HEK293 (cell line): ENCODE measurements around the gene PNLDC1.

ENCODE experiments used
- CTCF ChIA-PET: fragments of 350-600 bp; formaldehyde crosslinking; extraction: SDS; loops from one replicate; lab custom pipeline; 2021; ENCODE audit warnings: antibody characterized with exemption; lab: Yijun Ruan, JAX
- POLR2A ChIA-PET: fragments of 300-600 bp; formaldehyde crosslinking; extraction: SDS; loops from one replicate; lab custom pipeline; 2020; ENCODE audit warnings: antibody characterized with exemption, inconsistent platforms; lab: Yijun Ruan, JAX
- H3K27ac ChIP-seq: fragments of 200-500 bp; sonication (Bioruptor generic); 2 replicates; pipeline ENCODE4 v1.5.1; 2014; ENCODE audit warnings: low read depth, low read length, control low read depth, inconsistent platforms; ENCODE audit errors: extremely low read depth
- H3K36me3 ChIP-seq, 2 experiments: fragments of 200-500 bp in 1 of 2; sonication (Bioruptor generic) in 1 of 2; 1 replicate in 1 of 2; 2 replicates in 1 of 2; pipeline ENCODE4 v1.5.1; 2014 to 2017; ENCODE audit warnings: inconsistent platforms in 2 of 2, low read length in 2 of 2; ENCODE audit not compliant: control insufficient read depth in 2 of 2, insufficient read depth in 1 of 2
- H3K4me1 ChIP-seq: fragments of 200-500 bp; sonication (Bioruptor generic); 2 replicates; pipeline ENCODE4 v1.5.1; 2014; ENCODE audit warnings: mild to moderate bottlenecking, low read length, inconsistent platforms; ENCODE audit not compliant: control insufficient read depth, insufficient read depth
- H3K4me3 ChIP-seq: 2 replicates; pipeline ENCODE4 v1.5.1; 2011; ENCODE audit warnings: low read depth, mild to moderate bottlenecking, control low read depth, low read length, moderate library complexity
- H3K9me3 ChIP-seq: fragments of 200-500 bp; sonication (Bioruptor generic); 2 replicates; pipeline ENCODE4 v1.5.1; 2014; ENCODE audit warnings: low read depth, low read length, inconsistent platforms; ENCODE audit not compliant: control insufficient read depth, insufficient read depth
- EGR2 ChIP-seq: fragments of 450-650 bp; formaldehyde crosslinking; IDR thresholded peaks from 2 replicates; pipeline ENCODE4 v1.5.1; 2016; ENCODE audit warnings: low read depth, missing biosample characterization, missing genetic modification characterization
- IKZF3 ChIP-seq: fragments of 450-650 bp; IDR thresholded peaks from 2 replicates; pipeline ENCODE4 v1.5.0; 2018; ENCODE audit warnings: missing biosample characterization, mild to moderate bottlenecking, missing genetic modification characterization, moderate library complexity
- SP7 ChIP-seq: fragments of 450-650 bp; formaldehyde crosslinking; IDR thresholded peaks from 2 replicates; pipeline ENCODE4 v1.5.1; 2016; ENCODE audit warnings: missing biosample characterization, missing genetic modification characterization
- ZNF366 ChIP-seq: fragments of 450-650 bp; formaldehyde crosslinking; conservative IDR thresholded peaks from 2 replicates; pipeline ENCODE4 v1.5.1; 2016; ENCODE audit warnings: missing biosample characterization, missing genetic modification characterization
- ZNF501 ChIP-seq: fragments of 450-650 bp; formaldehyde crosslinking; IDR thresholded peaks from 2 replicates; pipeline ENCODE4 v1.5.1; 2016; ENCODE audit warnings: missing biosample characterization, missing genetic modification characterization
- ZNF514 ChIP-seq: fragments of 450-650 bp; formaldehyde crosslinking; IDR thresholded peaks from 2 replicates; pipeline ENCODE4 v1.5.1; 2016; ENCODE audit warnings: missing biosample characterization, missing genetic modification characterization
- ZNF521 ChIP-seq: fragments of 450-650 bp; formaldehyde crosslinking; IDR thresholded peaks from 2 replicates; pipeline ENCODE4 v1.5.1; 2017; ENCODE audit warnings: missing biosample characterization, mild to moderate bottlenecking, missing genetic modification characterization
- ZNF548 ChIP-seq: fragments of 450-650 bp; formaldehyde crosslinking; IDR thresholded peaks from 2 replicates; pipeline ENCODE4 v1.5.1; 2016; ENCODE audit warnings: missing biosample characterization, missing genetic modification characterization
- ZNF560 ChIP-seq: fragments of 450-650 bp; formaldehyde crosslinking; IDR thresholded peaks from 2 replicates; pipeline ENCODE4 v1.5.1; 2017; ENCODE audit warnings: missing biosample characterization, missing genetic modification characterization, borderline replicate concordance
- ZNF600 ChIP-seq: fragments of 450-650 bp; formaldehyde crosslinking; IDR thresholded peaks from 2 replicates; pipeline ENCODE4 v1.5.1; 2016; ENCODE audit warnings: missing biosample characterization, missing genetic modification characterization
- ZNF623 ChIP-seq: fragments of 450-650 bp; formaldehyde crosslinking; IDR thresholded peaks from 2 replicates; pipeline ENCODE4 v1.5.1; 2016; ENCODE audit warnings: missing biosample characterization, missing genetic modification characterization
- ZNF624 ChIP-seq: fragments of 450-650 bp; formaldehyde crosslinking; IDR thresholded peaks from 2 replicates; pipeline ENCODE4 v1.5.1; 2017; ENCODE audit warnings: missing biosample characterization, missing genetic modification characterization
- ZNF670 ChIP-seq: fragments of 450-650 bp; formaldehyde crosslinking; IDR thresholded peaks from 2 replicates; pipeline ENCODE4 v1.5.1; 2016; ENCODE audit warnings: missing biosample characterization, missing genetic modification characterization, low read depth
- ZNF843 ChIP-seq: fragments of 450-650 bp; formaldehyde crosslinking; IDR thresholded peaks from 2 replicates; pipeline ENCODE4 v1.5.1; 2016; ENCODE audit warnings: missing biosample characterization, missing genetic modification characterization
- TF ChIP-seq, protein P1 (sequence below): fragments of 450-650 bp; formaldehyde crosslinking; IDR thresholded peaks from 2 replicates; pipeline ENCODE4 v1.5.1; 2016; ENCODE audit warnings: missing biosample characterization, missing genetic modification characterization
- TF ChIP-seq, protein P2 (sequence below): fragments of 450-650 bp; formaldehyde crosslinking; IDR thresholded peaks from 2 replicates; pipeline ENCODE4 v1.5.1; 2017; ENCODE audit warnings: missing biosample characterization, missing genetic modification characterization
- TF ChIP-seq, protein P3 (sequence below): fragments of 450-650 bp; formaldehyde crosslinking; IDR thresholded peaks from 2 replicates; pipeline ENCODE4 v1.5.1; 2016; ENCODE audit warnings: missing biosample characterization, missing genetic modification characterization, borderline replicate concordance
- TF ChIP-seq, protein P4 (sequence below): fragments of 450-650 bp; formaldehyde crosslinking; IDR thresholded peaks from 2 replicates; pipeline ENCODE4 v1.5.1; 2016; ENCODE audit warnings: missing biosample characterization, missing genetic modification characterization
- TF ChIP-seq, protein P5 (sequence below): fragments of 450-650 bp; formaldehyde crosslinking; IDR thresholded peaks from 2 replicates; pipeline ENCODE4 v1.5.1; 2017; ENCODE audit warnings: missing biosample characterization, missing genetic modification characterization

The PNLDC1 gene

DNA sequence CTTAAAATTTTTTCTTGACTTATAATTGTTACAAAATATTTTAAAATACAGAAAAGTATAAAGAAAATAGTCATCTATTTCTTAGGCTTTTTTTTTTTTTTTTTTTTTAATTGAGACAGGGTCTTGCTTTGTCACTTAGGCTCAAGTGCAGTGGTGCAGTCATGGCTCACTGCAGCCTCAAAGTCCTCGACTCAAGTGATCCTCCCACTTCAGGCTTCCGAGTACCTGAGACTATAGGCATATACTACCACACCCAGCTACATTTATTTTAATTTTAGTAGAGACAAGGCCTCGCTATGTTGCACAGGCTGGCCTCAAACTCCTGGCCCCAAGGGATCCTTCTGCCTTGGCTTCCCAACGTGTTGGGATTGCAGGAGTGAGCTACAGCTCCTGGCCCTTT lies 43.6 kb upstream of the PNLDC1 start (continued):
- TF ChIP-seq, protein P1, sequence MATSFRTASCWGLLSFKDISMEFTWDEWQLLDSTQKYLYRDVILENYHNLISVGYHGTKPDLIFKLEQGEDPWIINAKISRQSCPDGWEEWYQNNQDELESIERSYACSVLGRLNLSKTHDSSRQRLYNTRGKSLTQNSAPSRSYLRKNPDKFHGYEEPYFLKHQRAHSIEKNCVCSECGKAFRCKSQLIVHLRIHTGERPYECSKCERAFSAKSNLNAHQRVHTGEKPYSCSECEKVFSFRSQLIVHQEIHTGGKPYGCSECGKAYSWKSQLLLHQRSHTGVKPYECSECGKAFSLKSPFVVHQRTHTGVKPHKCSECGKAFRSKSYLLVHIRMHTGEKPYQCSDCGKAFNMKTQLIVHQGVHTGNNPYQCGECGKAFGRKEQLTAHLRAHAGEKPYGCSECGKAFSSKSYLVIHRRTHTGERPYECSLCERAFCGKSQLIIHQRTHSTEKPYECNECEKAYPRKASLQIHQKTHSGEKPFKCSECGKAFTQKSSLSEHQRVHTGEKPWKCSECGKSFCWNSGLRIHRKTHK (tag by site-specific recombination), result no peak
- no peak for TF ChIP-seq ZNF670 (tag by site-specific recombination)

DNA sequence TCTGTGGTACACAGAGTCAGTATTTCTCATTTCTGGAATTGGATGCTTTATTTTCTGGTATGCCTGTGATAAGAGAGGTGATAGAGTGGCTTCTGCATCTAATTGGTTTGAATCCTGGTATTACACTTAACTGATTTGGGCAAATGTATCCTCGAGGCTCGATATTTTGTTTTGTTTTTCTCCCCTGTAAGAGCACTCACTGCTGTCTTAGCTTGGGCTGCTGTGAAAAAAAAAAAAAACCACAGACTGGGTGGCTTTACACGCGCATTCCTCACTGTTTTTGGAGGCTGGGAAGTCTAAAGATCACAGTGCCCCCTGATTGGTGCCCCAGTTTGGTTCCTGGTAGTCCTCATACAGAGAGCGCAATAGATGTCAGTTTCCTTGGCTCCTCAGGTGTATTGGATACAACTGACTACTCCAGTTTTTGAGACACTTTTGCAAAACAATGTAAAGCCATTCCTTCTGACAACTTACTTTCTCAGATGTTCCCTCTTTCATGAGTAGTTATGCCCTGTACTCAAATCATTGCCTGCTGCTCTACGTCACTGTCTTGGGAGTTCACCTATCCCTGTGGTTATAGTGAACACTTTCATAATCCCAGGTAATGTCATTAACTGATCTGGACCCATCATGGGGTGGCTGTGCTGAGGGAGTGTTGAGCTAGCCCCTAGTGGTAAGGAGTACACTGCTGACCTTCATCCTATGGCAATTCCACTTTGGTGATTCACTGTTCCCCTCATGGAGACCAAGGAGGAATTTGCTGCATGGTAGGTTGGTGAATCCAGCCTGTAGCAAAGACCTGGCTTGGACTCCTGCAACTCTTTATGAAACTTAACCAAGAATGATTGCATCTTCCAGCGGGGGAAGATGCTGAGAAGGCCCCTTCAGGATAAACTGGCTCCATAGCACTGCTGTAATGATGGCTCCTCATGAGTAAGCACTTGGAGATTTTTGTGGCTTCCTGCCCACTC lies 41.8 kb upstream of the PNLDC1 start:
- Histone ChIP-seq H3K36me3 (peaks cover 12 to 64% of the 10 kb centered on the region in 2 experiments; a peak in 2 of 3 replicates), H3K27ac (no peak overlapping the region), H3K9me3 (no peaks in the 10 kb centered on the region), H3K4me3 (no peak overlapping the region), H3K4me1 (no peaks in the 10 kb centered on the region)
- CTCF ChIA-PET, result no interaction called here
- TF ChIP-seq ZNF624 (tag by site-specific recombination), result no peak
- TF ChIP-seq IKZF3 (tag by site-specific recombination), result peak; percentile 37; the same call in 1 of the 2 replicates
- TF ChIP-seq, protein P2, sequence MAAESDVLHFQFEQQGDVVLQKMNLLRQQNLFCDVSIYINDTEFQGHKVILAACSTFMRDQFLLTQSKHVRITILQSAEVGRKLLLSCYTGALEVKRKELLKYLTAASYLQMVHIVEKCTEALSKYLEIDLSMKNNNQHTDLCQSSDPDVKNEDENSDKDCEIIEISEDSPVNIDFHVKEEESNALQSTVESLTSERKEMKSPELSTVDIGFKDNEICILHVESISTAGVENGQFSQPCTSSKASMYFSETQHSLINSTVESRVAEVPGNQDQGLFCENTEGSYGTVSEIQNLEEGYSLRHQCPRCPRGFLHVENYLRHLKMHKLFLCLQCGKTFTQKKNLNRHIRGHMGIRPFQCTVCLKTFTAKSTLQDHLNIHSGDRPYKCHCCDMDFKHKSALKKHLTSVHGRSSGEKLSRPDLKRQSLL, result 0 out of 2 replicates have a peak, but pooled peaks have one; percentile 34
- TF ChIP-seq ZNF366 (tag by site-specific recombination), result peak; percentile 26; the same call in 1 of the 2 replicates
- TF ChIP-seq ZNF600 (tag by site-specific recombination), result peak; percentile 87
- POLR2A ChIA-PET, result interaction anchor here (0.7 to 5.7 kb wide), 2 partner anchors 8 to 31 kb away, joined by 3 to 68 read pairs; partner anchors contain the start of gene WTAP

DNA sequence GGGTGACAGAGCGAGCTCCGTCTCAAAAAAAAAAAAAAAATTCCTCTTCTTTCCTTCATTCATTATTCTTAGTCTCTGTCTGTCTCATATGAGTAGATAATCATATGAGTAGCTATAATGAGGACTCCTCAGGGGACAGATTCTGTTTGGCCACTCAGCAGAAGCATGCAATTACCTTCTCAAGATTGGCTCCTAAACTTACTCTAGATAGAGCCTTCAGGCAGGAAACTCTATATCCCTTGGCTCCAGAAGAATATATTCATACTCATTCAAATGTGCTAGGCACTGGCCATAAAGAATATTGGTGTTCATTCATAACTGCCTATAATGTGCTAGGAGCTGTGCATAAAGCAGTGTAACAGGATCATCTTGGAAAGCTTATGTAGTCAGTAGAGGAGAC lies 40.4 kb upstream of the PNLDC1 start:
- POLR2A ChIA-PET, result interaction anchor here (1.3 to 6.3 kb wide), 3 partner anchors 30 to 66 kb away, joined by 3 to 88 read pairs (median 68); partner anchors contain the start of genes MRPL18, SOD2, TCP1 and WTAP
- Histone ChIP-seq H3K4me3 (no peak overlapping the region), H3K36me3 (peaks cover 12 to 60% of the 10 kb centered on the region in 2 experiments), H3K9me3 (no peaks in the 10 kb centered on the region), H3K27ac (no peak overlapping the region), H3K4me1 (no peaks in the 10 kb centered on the region)
- CTCF ChIA-PET, result interaction anchor here (0.8 kb wide), 1 partner anchor 39 kb away, joined by 3 read pairs; no protein-coding TSS in a partner anchor
- TF ChIP-seq ZNF843 (tag by site-specific recombination) (no peak), ZNF514 (no peak), ZNF366 (tag by site-specific recombination) (peak; percentile 22; the same call in 1 of the 2 replicates), ZNF548 (tag by site-specific recombination) (no peak), EGR2 (tag by site-specific recombination) (no peak), ZNF501 (0 out of 2 replicates have a peak, but pooled peaks have one; percentile 25), ZNF623 (no peak), SP7 (tag by site-specific recombination) (peak; percentile 91), ZNF521 (tag by site-specific recombination) (no peak), ZNF560 (no peak)
- TF ChIP-seq, protein P3, sequence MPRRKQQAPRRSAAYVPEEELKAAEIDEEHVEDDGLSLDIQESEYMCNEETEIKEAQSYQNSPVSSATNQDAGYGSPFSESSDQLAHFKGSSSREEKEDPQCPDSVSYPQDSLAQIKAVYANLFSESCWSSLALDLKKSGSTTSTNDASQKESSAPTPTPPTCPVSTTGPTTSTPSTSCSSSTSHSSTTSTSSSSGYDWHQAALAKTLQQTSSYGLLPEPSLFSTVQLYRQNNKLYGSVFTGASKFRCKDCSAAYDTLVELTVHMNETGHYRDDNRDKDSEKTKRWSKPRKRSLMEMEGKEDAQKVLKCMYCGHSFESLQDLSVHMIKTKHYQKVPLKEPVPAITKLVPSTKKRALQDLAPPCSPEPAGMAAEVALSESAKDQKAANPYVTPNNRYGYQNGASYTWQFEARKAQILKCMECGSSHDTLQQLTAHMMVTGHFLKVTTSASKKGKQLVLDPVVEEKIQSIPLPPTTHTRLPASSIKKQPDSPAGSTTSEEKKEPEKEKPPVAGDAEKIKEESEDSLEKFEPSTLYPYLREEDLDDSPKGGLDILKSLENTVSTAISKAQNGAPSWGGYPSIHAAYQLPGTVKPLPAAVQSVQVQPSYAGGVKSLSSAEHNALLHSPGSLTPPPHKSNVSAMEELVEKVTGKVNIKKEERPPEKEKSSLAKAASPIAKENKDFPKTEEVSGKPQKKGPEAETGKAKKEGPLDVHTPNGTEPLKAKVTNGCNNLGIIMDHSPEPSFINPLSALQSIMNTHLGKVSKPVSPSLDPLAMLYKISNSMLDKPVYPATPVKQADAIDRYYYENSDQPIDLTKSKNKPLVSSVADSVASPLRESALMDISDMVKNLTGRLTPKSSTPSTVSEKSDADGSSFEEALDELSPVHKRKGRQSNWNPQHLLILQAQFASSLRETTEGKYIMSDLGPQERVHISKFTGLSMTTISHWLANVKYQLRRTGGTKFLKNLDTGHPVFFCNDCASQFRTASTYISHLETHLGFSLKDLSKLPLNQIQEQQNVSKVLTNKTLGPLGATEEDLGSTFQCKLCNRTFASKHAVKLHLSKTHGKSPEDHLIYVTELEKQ (tag by site-specific recombination), result no peak
- TF ChIP-seq, protein P4, sequence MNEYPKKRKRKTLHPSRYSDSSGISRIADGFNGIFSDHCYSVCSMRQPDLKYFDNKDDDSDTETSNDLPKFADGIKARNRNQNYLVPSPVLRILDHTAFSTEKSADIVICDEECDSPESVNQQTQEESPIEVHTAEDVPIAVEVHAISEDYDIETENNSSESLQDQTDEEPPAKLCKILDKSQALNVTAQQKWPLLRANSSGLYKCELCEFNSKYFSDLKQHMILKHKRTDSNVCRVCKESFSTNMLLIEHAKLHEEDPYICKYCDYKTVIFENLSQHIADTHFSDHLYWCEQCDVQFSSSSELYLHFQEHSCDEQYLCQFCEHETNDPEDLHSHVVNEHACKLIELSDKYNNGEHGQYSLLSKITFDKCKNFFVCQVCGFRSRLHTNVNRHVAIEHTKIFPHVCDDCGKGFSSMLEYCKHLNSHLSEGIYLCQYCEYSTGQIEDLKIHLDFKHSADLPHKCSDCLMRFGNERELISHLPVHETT (tag by site-specific recombination), result 0 out of 2 replicates have a peak, but pooled peaks have one; percentile 31
- TF ChIP-seq, protein P5, sequence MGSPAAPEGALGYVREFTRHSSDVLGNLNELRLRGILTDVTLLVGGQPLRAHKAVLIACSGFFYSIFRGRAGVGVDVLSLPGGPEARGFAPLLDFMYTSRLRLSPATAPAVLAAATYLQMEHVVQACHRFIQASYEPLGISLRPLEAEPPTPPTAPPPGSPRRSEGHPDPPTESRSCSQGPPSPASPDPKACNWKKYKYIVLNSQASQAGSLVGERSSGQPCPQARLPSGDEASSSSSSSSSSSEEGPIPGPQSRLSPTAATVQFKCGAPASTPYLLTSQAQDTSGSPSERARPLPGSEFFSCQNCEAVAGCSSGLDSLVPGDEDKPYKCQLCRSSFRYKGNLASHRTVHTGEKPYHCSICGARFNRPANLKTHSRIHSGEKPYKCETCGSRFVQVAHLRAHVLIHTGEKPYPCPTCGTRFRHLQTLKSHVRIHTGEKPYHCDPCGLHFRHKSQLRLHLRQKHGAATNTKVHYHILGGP (tag by site-specific recombination), result no peak
